MV-4-11 (cell line): ENCODE data around the gene CCR7.

ENCODE experiments used
- DNase-seq: peaks from one replicate; lab custom pipeline; 2025; lab: John Stamatoyannopoulos, UW

CCR7 gene

GRCh38 chr17:40561294-40561870, 3.9 kb downstream of the CCR7 start:
- DNase-seq: no peak

- peak; percentile 96 for DNase-seq
These were observed 4.5 kb downstream of the CCR7 start for GRCh38 chr17:40560592-40561293.

GRCh38 chr17:40559954-40560591, 5.2 kb downstream of the CCR7 start:
- peak; percentile 77 for DNase-seq

- no peak for DNase-seq
These were observed 5.7 kb downstream of the CCR7 start for GRCh38 chr17:40559564-40559916.

GRCh38 chr17:40558890-40559563, 6.2 kb downstream of the CCR7 start:
- DNase-seq: no peak

- no peak for DNase-seq
These were observed 6.9 kb downstream of the CCR7 start for GRCh38 chr17:40558300-40558889.

GRCh38 chr17:40557531-40558299, 7.6 kb downstream of the CCR7 start:
- peak; percentile 6 for DNase-seq

- DNase-seq: no peak
These were observed 8.3 kb downstream of the CCR7 start for GRCh38 chr17:40556884-40557414.

GRCh38 chr17:40556198-40556661, 9.0 kb downstream of the CCR7 start:
- no peak for DNase-seq

GRCh38 chr17:40555296-40556190, 9.7 kb downstream of the CCR7 start:
- no peak for DNase-seq

GRCh38 chr17:40554646-40555295, 10.5 kb downstream of the CCR7 start:
- DNase-seq: no peak

- peak; percentile 87 for DNase-seq
These were observed 11.4 kb downstream of the CCR7 start for GRCh38 chr17:40553694-40554534.

GRCh38 chr17:40552806-40553693, 12.2 kb downstream of the CCR7 start:
- no peak for DNase-seq

- DNase-seq: no peak
These were observed 13.1 kb downstream of the CCR7 start for GRCh38 chr17:40551879-40552768.

- no peak for DNase-seq
These were observed 14.0 kb downstream of the CCR7 start for GRCh38 chr17:40551091-40551878.

GRCh38 chr17:40550608-40551007, 14.7 kb downstream of the CCR7 start:
- no peak for DNase-seq
